Cardiac muscle cell (in vitro differentiated cells and primary cell): ENCODE data around the gene SUSD6. TPM values are rescaled to one million over a fixed set of nuclear protein-coding genes. Genes with fewer than 3 reads are reported as not detected.
A peak's percentile ranks its signal among the peaks of the same experiment; 100 is the strongest.
"Not testable (repeated sequence)": the region's sequence is repeated elsewhere in the genome, so short reads cannot be mapped to it uniquely, and the experiment has no call there.

Experiments
- DNase-seq, 2 donors: peaks; one replicate each; pipeline versions ENCODE4 v3.0.0 to v3.0.0-alpha.2; 2010 to 2017; ENCODE audit warnings: low read depth in 1 of 2, low spot score in 1 of 2
- H3K27ac ChIP-seq: fragments of 200-600 bp; sonication (generic); 2 replicates; pipeline ENCODE4 v1.5.1; 2016
- H3K27me3 ChIP-seq: fragments of 200-600 bp; sonication (generic); 2 replicates; pipeline ENCODE4 v1.6.0; 2016; ENCODE audit warnings: control low read depth
- H3K36me3 ChIP-seq: fragments of 200-600 bp; sonication (generic); 2 replicates; pipeline ENCODE4 v1.5.1; 2016; ENCODE audit warnings: control low read depth
- H3K4me1 ChIP-seq: fragments of 200-600 bp; sonication (generic); 2 replicates; pipeline ENCODE4 v1.8.1; 2017; ENCODE audit warnings: low read depth, mild to moderate bottlenecking, mixed run types
- H3K4me3 ChIP-seq: fragments of 200-600 bp; sonication (generic); 2 replicates; pipeline ENCODE4 v1.5.1; 2016; ENCODE audit warnings: mild to moderate bottlenecking
- H3K9me3 ChIP-seq: fragments of 200-600 bp; sonication (generic); 2 replicates; pipeline ENCODE4 v1.5.1; 2017; ENCODE audit warnings: low read depth, mild to moderate bottlenecking, control low read depth
- CTCF ChIP-seq: IDR thresholded peaks from 2 replicates; pipeline ENCODE4 v1.5.1; 2012; ENCODE audit warnings: low read depth, mild to moderate bottlenecking, low read length
- polyA plus RNA-seq: library from polyadenylated mRNA; unstranded; fragments of >200 nt; fragmentation: Nextera tagmentation; extraction: Ambion mirVana; gene quantifications from 2 replicates; pipeline ENCODE4 v1.2.1, GENCODE V29; 2016
- total RNA-seq: library from RNA; depleted of rRNA; stranded (reverse); fragments of >200 nt; gene quantifications from 2 replicates; pipeline ENCODE4 v1.2.3, GENCODE V29; 2016

The SUSD6 gene
- total and polyA plus RNA-seq, 2 experiments from 2014 or later, result 8.7 to 12.1 TPM

- no peak for TF ChIP-seq CTCF
- Histone ChIP-seq H3K4me3 (no peak overlapping the region), H3K27ac (no peak overlapping the region), H3K36me3 (no peaks in the 10 kb centered on the region), H3K9me3 (no peaks in the 10 kb centered on the region), H3K4me1 (no peaks in the 10 kb centered on the region), H3K27me3 (no peaks in the 10 kb centered on the region)
- no peak for DNase-seq
Measured at GRCh38 chr14:69587389-69587788, 24.0 kb upstream of the SUSD6 start.

- H3K27ac ChIP-seq, result no peak overlapping the region
- no peaks in the 10 kb centered on the region for H3K9me3 ChIP-seq
- H3K27me3 ChIP-seq, result no peaks in the 10 kb centered on the region
- H3K4me3 ChIP-seq, result no peak overlapping the region
- DNase-seq, result no peak
- H3K4me1 ChIP-seq, result no peaks in the 10 kb centered on the region
- no peak for TF ChIP-seq CTCF
- no peaks in the 10 kb centered on the region for H3K36me3 ChIP-seq
Measured at GRCh38 chr14:69591317-69591716, 20.1 kb upstream of the SUSD6 start.

- Histone ChIP-seq H3K36me3 (no peaks in the 10 kb centered on the region), H3K4me3 (no peak overlapping the region), H3K4me1 (no peaks in the 10 kb centered on the region), H3K9me3 (no peaks in the 10 kb centered on the region), H3K27me3 (no peaks in the 10 kb centered on the region), H3K27ac (no peak overlapping the region)
- peak in 1 of 2 donors; percentile 93 for DNase-seq
- TF ChIP-seq CTCF, result no peak
Measured at GRCh38 chr14:69593018-69593677, 18.2 kb upstream of the SUSD6 start.

DNA sequence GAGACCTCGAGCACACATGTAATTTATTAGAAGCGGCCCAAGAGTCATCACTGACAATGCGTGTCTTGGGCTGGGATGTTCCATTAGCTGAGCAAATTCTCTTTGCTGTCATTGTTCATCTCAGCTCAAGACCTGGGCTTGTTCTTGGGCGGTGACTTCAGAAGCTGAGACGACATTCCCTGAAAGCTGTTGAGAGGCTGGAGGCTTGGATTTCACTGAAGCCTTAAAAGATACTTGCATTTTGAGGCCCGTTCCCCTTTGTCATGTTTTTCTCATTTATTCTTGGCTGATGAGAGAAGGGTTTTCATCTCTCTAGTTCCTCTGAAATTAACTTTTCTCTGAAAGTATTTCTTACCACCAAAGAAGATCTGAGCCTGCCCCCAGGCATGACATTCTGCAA, 16.6 kb upstream of the SUSD6 start:
- Histone ChIP-seq H3K27ac (no peak overlapping the region), H3K36me3 (no peaks in the 10 kb centered on the region), H3K4me3 (no peak overlapping the region), H3K27me3 (no peaks in the 10 kb centered on the region), H3K9me3 (no peaks in the 10 kb centered on the region), H3K4me1 (no peaks in the 10 kb centered on the region)
- TF ChIP-seq CTCF, result no peak
- no peak for DNase-seq

DNA sequence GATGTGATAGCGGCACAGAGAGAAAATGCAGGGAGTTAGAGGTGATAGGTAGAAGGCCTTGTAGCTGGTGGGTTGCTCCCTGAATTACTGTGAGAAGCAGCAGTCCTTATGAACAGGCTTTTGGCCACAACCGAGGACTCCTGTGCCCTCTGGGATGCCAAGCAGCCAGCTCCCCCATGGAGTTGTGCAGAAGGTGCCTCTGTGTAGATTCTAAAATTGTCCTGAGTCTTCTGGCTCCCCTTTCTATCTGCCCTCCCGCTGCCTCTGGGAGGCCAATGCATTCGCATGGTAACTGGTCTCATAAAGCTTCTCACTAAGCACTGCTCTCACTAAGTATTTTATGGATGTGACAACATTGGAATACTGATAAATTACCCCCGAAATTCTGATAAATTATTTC, 16.1 kb upstream of the SUSD6 start:
- TF ChIP-seq CTCF, result no peak
- no peaks in the 10 kb centered on the region for H3K36me3 ChIP-seq
- no peaks in the 10 kb centered on the region for H3K9me3 ChIP-seq
- no peaks in the 10 kb centered on the region for H3K27me3 ChIP-seq
- no peaks in the 10 kb centered on the region for H3K4me1 ChIP-seq
- no peak overlapping the region for H3K27ac ChIP-seq
- no peak for DNase-seq
- H3K4me3 ChIP-seq, result no peak overlapping the region

- not testable (repeated sequence) for H3K4me1 ChIP-seq, H3K36me3 ChIP-seq, H3K27me3 ChIP-seq, DNase-seq, H3K4me3 ChIP-seq, H3K9me3 ChIP-seq, H3K27ac ChIP-seq
Measured at GRCh38 chr14:69599431-69599830, 12.0 kb upstream of the SUSD6 start.
